Osteocyte (in vitro differentiated cells): ENCODE results near the gene CABYR. TPM values are rescaled to one million over a fixed set of nuclear protein-coding genes. Genes with fewer than 3 reads are reported as not detected.

ENCODE experiments used
- DNase-seq: peaks from one replicate; pipeline ENCODE4 v3.0.0; 2021; ENCODE audit warnings: mixed read lengths; ENCODE audit not compliant: unreplicated experiment; ENCODE audit errors: extremely low spot score
- H3K27ac Mint-ChIP-seq: one replicate; pipeline ENCODE4 v1.8.0; 2021; ENCODE audit warnings: mild to moderate bottlenecking, mixed read lengths; ENCODE audit not compliant: unreplicated experiment
- H3K27me3 Mint-ChIP-seq: one replicate; pipeline ENCODE4 v1.8.0; 2021; ENCODE audit warnings: mixed read lengths; ENCODE audit not compliant: unreplicated experiment
- H3K36me3 Mint-ChIP-seq: one replicate; pipeline ENCODE4 v1.8.0; 2021; ENCODE audit warnings: mixed read lengths; ENCODE audit not compliant: unreplicated experiment
- H3K4me1 Mint-ChIP-seq: one replicate; pipeline ENCODE4 v1.8.0; 2021; ENCODE audit warnings: mixed read lengths; ENCODE audit not compliant: unreplicated experiment
- H3K4me3 Mint-ChIP-seq: one replicate; pipeline ENCODE4 v1.8.0; 2021; ENCODE audit warnings: mild to moderate bottlenecking, moderate library complexity, mixed read lengths; ENCODE audit not compliant: unreplicated experiment
- H3K9me3 Mint-ChIP-seq: one replicate; pipeline ENCODE4 v1.8.0; 2021; ENCODE audit warnings: mixed read lengths; ENCODE audit not compliant: unreplicated experiment
- CTCF ChIP-seq: fragments of 200-600 bp; sonication (generic); IDR thresholded peaks from 2 replicates; pipeline ENCODE4 v1.5.0; 2021; ENCODE audit warnings: antibody characterized with exemption, mild to moderate bottlenecking, moderate library complexity
- total RNA-seq: library from RNA; stranded (reverse); gene quantifications from 2 replicates; pipeline ENCODE4 v1.2.1, GENCODE V29; 2021

Gene CABYR
- total RNA-seq, 1 donor from 2014 or later = 3.9 TPM

DNA sequence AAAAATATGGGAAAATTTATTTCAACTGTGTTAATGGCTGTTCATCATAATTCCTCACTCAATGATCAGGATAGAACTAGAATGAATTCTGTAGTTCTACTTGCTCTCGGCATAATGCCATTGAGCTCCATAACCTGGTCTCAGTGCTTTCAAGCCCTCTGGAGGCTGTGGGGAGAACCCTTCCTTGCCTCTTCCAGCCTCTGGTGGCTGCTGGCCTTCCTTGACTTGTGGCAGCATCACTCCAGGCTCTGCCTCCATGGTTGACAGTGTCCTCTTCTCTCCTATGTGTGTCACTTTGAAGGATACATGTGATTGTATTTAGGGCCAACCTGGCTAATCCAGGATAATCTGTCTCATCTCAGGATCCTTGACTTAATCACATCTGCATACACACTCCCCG is 26.9 kb upstream of the CABYR start:
- Mint-ChIP-seq H3K27ac (no peak overlapping the region), H3K36me3 (no peaks in the 10 kb centered on the region), H3K4me3 (no peak overlapping the region), H3K4me1 (peaks cover 2% of the 10 kb centered on the region), H3K27me3 (no peaks in the 10 kb centered on the region), H3K9me3 (no peaks in the 10 kb centered on the region)
- TF ChIP-seq CTCF = no peak
- no peak for DNase-seq

- Mint-ChIP-seq H3K4me1 (peaks cover 2% of the 10 kb centered on the region), H3K36me3 (no peaks in the 10 kb centered on the region), H3K9me3 (no peaks in the 10 kb centered on the region), H3K27ac (no peak overlapping the region), H3K27me3 (no peaks in the 10 kb centered on the region), H3K4me3 (no peak overlapping the region)
- TF ChIP-seq CTCF = no peak
- no peak for DNase-seq
These were observed 26.4 kb upstream of the CABYR start for GRCh38 chr18:24112464-24112863.

DNA sequence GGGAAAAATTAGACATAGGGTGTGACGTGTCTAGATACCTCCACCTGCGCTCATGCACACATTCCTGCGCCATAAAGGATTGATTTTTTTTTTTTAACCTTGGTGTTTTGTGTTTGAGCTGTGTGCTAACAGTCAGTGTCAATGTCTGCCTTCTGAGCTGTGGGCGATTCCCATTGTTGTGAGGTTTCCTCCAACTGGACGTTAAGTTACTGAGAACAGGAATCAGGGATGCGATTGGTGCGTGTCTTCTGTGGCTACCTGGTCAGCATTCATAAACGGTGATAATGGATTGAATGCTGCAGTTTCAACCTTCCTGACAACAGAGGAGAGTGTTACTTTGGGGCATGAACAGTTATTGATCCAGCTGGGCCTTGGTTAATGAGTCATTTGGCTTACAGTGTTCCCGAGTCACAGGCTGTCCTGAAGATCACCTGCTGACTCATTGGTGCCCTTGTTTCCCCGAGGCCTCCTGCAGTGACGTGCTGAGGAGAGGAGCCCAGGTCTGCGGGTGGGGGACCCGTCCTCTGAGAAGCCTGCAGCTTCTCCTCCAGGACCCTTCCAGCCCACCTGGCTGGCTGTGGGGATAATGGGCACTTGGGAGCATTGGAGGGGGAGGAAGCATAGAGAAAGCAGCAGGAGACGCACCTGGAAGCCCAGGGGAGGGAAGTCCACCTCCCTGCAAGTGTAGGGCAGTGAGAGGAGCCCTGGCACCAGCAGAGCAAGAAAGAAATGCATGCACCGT is 25.8 kb upstream of the CABYR start:
- Mint-ChIP-seq H3K9me3 (no peaks in the 10 kb centered on the region), H3K4me1 (peaks cover 2% of the 10 kb centered on the region), H3K27me3 (no peaks in the 10 kb centered on the region), H3K27ac (no peak overlapping the region), H3K36me3 (no peaks in the 10 kb centered on the region), H3K4me3 (no peak overlapping the region)
- TF ChIP-seq CTCF = no peak
- DNase-seq = no peak

DNA sequence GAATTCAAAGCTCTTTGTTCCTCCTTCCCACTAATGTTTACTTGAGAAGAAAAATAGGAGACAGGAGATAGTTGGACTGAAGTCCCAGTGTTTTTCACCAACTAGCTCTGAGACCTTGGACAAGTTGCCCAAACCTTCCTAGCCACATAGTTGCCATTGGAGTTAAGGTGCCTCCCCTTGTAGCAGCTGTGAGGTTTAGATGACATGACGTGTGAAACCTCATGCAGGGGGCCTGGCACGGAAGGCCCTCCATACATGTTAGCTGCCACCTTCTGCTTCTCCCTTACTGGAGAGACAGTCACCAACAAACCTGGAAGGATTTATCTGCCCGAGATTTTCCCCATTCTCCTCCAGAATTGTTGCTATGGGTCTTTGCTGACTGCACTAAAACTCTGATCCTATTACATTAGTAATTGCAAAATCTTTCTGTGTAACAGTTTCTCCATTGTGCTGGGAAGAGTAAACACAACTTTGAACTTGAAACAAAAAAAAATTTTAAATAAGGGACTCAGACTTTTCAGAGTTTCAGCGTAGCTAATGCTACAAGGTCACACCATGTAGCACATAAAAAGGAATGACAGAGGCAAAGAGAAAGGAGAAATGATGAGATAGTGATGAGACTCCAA is 23.8 kb upstream of the CABYR start:
- H3K36me3 Mint-ChIP-seq = no peaks in the 10 kb centered on the region
- no peaks in the 10 kb centered on the region for H3K27me3 Mint-ChIP-seq
- H3K4me1 Mint-ChIP-seq = peaks cover 2% of the 10 kb centered on the region
- H3K4me3 Mint-ChIP-seq = no peak overlapping the region
- DNase-seq = no peak
- no peak for TF ChIP-seq CTCF
- no peaks in the 10 kb centered on the region for H3K9me3 Mint-ChIP-seq
- H3K27ac Mint-ChIP-seq = no peak overlapping the region

GRCh38 chr18:24115628-24116027 is 23.2 kb upstream of the CABYR start:
- no peak overlapping the region for H3K4me3 Mint-ChIP-seq
- no peak for TF ChIP-seq CTCF
- H3K27me3 Mint-ChIP-seq = no peaks in the 10 kb centered on the region
- no peak overlapping the region for H3K27ac Mint-ChIP-seq
- no peaks in the 10 kb centered on the region for H3K36me3 Mint-ChIP-seq
- H3K4me1 Mint-ChIP-seq = peaks cover 2% of the 10 kb centered on the region
- no peaks in the 10 kb centered on the region for H3K9me3 Mint-ChIP-seq
- DNase-seq = no peak
